ENCODE results near the gene GK.
"Not testable (repeated sequence)": the region's sequence is repeated elsewhere in the genome, so short reads cannot be mapped to it uniquely, and the experiment has no call there.

GK gene

DNA sequence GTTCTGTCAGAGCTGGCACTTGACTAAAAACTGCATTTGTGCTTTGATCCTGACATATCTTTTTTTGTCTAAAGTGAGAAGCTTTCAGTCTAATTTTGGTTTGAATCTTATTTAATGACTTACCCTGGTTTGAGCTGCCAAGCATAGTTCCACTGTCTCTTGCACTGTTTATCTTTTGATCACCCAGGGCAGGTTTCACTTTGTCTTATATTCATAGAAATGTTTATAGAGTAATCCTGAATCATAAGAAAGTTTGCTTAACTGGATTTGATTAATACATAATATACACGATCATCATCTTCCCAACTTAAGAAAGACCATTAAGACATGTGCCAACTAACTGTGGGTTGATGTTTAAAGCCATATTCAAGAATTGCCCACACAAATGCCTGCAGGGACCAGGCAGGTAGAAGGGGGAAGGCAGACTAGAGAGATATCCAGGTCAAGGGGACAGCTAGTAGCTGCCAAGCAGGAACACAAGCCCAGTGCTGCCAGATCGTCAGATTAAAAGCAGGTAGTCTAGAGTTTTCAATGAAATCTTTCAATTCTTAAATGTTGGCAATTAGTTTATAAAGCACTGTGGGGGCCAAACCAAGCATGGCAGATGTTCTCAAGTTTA lies 1.9 kb downstream of the GK start:
- no peak for DNase-seq

DNA sequence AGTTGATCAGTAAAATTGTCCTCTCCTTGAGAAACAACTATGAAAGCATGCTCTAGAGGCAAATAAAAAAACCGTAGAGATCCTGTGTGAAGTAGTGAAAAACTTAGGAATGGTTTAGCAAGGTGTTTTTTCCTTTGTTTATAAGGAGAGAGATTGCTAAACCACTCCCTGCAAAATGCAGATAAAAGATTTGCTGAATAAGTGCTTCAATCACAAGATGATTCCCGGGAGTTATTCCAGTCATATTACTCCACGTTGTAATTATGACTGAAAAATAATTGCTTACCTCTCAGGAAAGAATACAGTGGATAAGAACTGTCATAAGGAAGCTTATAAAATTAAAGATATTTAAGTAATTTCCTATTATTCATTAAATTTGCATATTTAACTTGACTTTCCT lies 2.8 kb downstream of the GK start:
- no peak for DNase-seq

DNA sequence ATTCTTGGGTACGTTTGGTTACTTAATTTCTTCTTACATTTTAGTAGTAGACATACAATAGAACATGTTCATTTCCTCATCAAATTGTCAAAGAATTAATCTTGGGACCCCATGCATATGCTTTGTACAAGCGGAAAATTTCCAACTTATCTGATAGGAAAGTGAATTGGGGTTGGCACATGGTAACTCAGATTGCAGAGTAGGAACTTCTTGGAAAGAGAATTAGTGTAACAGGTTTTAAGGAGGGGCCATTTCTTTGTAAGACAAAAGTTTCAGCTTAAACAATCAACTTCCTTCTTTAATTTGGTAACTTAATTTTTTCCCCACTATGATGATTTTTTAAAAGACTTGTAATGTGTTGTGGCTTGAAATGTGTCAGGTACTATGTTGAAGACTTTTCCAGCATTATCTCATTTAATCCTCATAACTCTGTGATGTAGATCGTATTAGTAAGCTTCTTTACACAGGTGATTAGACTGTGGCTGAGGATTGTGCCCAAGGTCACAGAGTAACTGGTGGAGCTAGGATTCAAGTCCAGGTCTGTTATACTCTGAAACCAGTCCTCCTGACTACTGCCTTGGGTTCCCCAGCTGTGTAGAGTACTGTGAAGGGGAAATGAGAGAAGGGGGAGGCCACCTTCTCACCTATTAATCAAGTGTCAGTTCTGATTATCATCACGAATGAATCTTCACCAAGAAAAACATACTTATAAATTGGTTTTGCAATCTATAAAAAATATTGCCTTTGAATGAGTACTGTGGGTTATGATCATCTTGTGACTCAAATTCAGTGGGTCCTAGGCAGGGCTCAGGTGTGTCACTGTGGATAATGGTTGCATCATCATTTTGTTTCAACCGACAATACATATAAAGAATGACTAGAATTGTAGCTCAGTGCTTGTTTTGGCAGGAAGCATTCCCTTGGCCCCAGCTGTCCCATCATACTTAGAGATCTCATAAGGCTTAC lies 4.3 kb downstream of the GK start:
- no peak for DNase-seq

DNA sequence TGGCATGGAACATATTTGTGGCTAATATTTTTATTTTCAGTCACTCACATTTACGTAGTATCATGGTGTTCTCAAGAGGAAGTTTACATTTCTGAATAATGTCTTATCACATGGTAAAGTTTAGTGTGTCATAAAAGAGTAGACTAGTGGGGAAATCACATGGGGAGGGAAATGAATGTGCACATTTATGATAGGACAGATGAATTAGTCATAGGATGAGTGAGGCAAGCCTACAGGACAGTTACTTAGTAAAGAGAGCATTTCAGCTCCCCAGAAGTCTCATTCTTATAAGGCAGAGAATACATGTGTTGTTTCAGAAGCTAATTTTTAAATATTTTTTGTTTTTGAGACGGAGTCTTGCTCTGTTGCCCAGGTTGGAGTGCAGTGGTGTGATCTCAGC lies 6.2 kb downstream of the GK start:
- DNase-seq, result no peak

DNA sequence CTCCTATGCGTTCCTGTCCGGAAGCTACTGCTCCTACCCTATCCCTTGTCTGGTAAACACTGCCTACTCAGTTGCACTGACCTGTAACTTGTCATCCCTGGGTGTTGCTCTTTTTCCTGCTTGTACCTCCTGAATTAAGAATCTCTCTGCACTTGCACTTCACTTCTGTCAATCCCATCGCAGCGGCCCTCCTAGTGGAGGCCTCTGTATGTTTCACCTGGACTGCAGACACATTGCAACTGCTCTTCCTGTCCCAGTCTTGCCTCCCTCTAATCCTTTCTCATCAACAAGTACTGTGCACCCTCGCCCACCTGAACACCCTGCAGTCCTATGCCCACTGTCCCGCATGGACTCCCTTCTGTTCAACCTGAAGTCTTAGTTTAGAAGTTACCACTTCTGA lies 8.0 kb downstream of the GK start:
- no peak for DNase-seq

DNA sequence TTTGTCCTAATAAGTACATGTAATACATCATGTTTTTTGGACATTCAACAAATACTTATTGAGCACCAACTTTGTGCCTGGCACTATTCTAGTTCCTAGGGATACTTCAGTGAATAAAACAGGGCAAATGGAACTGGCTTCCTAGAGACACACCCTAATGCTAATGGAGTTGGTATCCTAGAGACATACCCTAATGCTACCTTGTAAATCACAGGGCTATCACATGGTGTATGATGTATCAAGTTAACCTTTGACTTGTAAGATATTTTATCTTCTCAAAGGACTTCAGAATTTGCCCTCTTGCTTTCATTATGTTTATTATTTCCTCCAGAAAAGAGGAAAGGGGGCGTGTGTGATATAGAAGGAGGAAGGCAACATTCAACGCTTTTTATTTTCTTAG lies 10.1 kb downstream of the GK start:
- DNase-seq, result no peak

DNA sequence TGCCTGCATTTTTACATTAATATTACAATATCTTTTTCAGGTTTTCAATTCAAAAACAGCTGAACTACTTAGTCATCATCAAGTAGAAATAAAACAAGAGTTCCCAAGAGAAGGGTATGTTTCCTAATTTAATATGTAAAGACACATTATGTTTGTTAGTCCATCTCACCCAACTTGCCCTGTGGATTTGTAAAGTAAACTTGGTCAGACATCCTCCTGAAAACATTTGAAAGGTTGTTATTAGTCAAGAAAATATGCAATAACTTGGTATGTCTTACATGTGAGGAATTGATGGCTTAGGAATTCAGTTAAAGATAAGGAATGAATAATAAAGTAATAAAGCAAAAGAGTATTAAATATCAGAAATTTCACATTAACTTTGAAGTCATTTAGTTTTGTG lies 12.2 kb downstream of the GK start:
- DNase-seq, result no peak

DNA sequence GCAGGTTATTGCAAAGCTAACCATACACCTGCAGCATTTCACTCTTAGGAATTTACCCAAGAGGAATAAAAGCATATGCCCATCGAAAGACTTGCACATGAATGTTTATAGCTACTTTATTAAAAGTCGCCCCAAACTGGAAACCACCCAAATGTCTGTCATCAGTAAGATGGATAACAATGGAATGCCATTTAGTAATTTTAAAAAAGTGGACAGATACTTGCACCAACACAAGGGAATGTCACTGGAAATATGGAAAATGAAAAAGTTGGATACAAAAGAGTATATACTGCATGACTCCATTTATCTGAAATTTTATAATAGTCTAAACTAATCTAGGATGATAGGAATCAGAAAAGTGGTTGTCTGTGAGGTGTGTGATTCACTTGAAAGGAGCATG lies 12.9 kb downstream of the GK start:
- DNase-seq, result no peak

DNA sequence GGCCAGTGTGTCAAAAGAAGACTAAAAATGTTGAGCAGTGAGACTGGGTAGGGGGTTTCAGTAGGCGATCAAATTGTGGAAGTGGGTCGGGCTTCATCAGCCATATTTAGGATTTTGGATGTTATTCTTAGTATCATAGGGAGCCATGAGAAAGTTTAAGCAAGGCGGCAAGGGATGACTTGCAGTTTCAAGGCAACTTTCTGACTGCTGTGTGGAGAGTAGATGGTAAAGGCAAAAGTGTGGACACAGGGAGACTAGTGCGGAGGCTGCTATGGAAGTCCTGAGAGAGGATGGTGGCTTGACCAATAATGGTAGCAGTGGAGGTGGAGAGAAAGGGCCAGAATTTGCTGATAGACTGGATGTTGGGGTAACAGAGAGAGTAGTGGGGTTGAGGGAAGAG lies 15.4 kb downstream of the GK start:
- no peak for DNase-seq

DNA sequence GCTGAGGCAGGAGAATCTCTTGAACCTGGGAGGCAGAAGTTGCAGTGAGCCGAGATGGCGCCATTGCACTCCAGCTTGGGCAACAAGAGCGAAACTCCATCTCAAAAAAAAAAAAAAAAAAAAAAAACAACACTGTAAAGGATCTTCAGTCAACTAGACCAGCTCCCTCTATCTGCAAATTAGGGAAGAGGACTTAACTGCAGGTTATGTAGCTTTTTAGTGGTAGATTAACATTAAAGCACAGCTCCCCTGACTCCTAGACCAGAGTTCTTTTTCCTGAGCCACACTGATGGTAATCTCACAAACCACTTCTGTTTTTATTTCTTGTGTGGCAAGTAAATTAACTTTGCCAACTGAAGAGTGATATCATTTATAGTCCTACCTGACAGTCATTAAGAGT lies 18.0 kb downstream of the GK start:
- DNase-seq, result not testable (repeated sequence)

DNA sequence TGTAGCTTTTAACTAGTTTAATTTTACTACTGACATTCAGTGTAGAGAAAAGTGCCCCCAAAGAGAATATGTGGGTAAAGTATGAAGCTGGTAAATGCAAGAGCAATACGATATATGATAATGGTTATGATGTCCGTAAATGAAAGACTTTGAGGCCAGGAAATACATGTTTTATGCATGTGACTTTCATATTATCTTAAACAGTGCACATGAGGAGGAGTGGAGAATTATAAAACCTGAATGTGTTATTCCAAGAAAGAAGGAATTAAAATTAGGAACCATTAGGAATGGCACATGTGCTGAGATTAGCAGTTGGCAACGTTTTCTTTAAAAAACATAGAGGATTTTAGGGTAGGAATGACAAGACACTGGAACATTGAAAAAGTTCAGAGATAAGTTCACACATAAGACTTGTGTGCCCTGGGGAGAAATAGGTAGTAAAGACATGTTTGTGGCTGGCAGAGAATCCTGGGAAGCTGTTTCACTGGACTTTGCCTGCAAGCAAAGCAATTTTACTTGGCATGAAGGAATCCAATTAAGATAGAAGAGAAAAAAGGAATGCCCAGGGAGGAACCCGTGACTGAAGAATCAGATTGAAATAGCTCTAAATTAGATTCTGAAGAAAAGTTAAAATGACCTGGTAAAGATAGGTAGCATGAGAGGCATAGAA lies 20.0 kb downstream of the GK start:
- no peak for DNase-seq

DNA sequence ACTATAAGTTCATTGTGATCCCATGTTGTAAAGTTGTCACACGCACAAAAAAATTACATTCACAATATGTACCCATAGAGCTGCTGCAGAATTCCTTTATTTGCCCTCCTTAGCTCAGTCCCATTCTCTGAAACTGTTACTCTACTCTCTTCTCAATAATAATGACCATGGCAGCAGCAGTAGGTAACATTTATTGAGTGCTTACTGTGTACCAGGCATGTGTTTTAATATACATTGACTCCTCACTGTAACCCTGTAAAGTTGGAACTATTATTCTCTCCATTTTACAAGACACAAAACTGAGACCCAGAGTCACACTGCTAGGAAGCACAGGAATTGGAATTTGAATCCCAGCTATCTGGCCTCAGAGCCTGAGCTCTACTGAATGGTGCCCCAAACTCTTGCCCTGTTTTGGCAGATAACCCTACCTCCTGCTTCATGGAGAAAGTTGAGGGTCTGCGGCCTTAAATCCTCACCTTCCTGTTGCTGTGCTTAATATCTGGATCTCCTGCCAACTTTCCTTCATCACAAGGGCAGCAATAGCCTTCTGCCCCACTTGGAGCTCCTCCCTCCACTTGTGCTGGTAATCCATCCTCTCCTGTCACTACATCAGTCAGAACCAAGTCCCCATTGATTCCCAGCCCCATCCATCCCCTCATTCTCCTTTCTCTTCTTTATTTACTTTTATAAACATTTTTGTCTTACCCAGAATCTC lies 20.8 kb downstream of the GK start:
- no peak for DNase-seq

DNA sequence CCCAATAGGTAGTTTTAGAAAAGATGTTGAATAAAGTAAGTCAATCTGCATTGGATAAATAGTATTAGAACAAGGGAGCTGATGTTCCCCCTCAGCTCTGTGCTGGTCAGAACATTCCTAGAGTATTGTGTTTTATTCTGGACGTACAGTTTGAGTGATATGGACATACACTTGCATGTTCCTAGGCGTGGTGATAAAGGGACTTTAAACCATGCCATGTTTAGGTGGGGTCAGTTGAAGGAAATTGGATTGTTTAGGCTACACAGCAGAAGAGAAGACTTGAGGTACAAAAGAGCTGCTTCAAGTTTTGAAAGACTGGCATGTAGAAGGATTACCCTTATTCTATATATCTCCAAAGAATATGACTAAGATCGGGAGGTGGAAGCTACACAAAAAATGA lies 21.6 kb downstream of the GK start:
- DNase-seq, result no peak

DNA sequence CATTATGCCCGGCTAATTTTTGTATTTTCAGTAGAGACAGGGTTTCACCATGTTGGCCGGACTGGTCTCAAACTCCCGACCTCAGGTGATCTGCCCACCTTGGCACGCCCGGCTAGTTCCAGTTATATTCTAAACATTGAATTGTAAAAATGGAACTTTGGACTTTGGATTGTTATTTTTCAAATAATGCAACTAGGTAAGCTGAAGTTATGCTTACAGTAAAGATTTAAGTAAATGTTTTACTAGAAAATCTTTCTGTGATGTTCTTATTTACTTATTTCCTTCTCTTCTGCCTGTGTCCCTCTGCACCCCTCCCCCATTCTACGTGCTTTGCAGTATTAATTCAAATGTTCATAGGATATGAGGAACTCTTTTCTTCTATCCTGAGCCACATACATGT lies 26.1 kb downstream of the GK start:
- no peak for DNase-seq

DNA sequence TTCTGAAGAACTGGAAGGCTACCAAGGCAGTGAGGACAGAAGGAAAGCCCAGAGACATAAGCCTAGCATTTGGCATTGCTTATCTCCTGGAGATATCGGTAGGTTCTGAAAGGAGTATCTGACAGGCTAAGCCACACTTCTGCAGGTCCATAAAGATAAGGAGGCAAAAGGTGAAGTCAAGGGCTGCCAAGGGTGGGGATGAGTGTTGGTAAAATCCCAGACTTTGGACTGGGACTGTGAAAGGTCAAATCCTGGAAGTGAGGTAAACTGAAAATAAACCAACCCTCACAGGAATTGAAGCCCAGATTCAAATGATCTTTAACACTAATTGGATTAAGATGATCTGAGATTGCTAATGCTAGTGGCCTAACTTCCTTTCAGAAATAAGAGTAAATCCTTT lies 27.4 kb downstream of the GK start:
- no peak for DNase-seq

DNA sequence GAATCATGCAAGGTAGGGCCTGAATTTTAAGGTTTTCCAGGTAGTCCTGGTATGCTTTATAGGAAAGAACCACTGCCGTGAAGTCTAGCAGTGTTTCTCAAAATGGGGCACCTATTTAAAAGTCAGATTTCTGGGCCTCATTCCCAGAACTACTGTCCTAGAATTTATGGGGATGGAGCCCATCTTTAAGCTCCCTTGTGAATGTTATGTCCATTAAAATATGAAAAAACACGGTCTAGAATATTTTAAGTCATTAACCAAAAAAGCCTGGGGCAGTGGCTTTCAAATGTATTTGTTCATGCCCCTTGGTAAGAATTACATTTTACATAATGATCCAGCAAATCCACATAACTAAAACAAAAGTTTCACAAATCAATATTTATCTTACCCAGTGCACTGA lies 35.4 kb downstream of the GK start:
- no peak for DNase-seq

DNA sequence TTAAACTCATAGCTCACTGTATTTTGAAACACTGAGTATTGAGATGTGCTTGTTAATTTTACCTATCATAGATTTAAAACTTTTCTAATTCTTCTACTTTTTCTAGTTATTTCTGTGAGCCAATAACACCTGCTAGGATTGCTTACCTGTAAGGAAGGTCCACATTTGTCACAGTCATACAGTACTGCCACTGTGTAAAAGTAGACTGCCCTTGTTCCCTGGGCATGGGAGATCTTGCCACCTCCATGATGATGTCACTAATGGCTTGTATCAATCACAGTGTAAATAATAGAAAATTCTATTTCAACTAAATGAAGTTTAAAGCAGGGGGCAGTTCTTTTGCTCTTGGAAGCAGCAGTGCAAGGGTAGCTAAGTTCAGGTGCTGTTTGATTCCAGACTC lies 35.9 kb downstream of the GK start:
- DNase-seq, result no peak

DNA sequence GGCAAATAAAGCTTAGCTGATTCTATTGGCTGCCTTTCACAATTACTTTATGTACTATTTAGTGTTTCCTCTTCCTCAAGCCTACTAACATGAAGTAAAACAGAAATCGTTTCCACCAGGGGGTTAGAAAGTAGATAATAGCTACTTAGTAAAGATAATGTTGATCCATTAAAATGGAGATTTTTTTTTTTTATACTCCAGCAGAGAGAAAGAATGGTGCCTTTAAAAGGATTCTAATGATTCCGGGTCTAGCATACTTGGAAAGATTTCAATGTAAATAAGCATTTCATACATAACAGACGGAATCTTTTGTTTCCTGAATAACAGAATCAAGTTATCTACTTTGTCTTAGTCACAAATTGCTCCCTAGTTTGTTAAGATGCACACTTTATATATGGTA lies 37.1 kb downstream of the GK start:
- DNase-seq, result peak in 1 of 2 experiments; percentile 13

DNA sequence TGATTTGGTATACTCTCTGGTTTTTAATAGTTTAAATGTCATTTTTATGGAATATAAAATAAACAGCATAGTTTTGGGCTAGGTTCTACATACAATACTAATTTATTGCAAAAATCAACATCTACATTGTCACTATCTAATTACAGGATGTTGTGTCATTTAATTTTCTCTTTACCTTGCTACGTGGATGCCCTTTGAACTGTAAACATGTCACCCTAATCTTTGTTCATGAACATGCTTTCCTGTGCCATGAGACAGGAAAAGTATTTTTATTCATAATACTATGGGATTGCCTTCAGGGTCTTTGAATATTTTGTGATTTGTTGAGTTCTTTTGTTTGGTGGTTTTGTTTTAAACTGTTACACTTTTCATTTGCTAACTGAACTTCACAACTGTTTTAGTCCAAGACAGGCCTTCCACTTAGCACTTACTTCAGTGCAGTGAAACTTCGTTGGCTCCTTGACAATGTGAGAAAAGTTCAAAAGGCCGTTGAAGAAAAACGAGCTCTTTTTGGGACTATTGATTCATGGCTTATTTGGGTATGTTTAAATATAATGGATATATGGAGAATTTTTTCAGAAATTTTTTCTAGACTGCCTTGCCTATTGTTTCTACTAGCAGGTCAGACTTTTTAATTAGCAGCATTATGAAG lies 40.9 kb downstream of the GK start:
- DNase-seq, result no peak

DNA sequence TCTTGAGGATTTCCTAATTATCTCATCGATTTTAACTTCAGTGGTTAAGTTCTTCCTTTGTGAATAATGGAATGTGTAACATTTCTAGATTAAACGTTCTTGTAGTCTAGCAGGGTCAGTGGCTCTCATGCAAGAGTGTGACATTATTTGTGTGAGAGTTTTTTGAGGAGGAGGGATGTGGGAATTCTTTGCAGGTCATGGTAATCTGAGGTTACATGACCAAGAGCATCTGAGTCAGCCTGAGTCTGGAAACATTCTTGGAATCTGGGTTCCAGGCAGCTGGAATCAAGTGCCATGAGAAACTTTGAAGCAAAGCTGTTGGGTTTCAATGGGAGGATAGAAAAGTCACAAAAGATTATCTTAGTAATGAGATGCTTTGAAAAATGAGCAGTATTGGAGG lies 49.5 kb downstream of the GK start:
- DNase-seq, result no peak

DNA sequence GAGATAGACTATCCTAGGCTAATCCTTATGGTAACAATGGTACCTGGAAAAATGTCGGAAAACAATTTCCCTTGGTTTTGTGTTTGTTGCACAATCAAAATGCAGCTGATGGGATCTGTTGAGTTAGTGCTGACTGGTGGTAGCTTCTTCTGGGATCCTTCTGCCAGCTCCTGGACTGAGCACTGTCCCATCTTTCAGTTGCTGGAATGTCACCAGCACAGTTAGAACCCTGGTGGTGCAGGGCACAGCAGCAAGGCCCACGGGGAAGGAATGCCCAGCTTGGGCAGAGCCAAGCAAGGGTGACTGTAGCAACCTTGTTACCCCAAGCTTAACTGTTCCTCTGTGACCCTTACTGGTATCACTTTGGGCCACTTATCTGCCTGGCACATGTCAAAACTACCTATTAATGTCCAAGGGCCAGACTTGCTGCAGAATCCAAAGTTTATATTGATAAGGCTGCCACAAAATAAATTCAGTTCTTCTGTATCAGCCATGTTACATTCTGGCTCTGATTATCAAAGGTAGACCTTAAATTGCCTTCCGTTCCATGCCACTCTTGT lies 53.1 kb downstream of the GK start:
- DNase-seq, result no peak

DNA sequence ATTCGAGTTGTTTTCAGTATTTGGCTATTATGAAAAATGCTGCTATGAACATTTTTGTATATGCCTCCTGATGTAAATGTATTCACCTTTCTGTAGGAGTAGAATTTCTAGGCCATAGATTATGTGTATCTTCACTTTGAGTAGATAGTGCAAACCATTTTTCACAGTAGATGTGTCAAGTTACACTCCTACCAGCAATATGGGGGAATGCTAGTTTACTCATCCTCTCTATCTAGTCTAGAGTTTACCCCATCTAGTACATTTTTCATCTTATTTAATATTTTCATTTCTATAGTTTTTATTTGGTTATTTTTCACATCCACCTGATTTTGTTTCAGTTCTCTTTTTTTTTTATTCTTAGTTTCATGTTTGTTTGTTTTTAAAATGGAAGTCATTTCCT lies 59.0 kb downstream of the GK start:
- DNase-seq, result no peak
